Measurements from ENCODE around the gene INPP5F. TPM values are rescaled to one million over a fixed set of nuclear protein-coding genes. Genes with fewer than 3 reads are reported as not detected.

Gene INPP5F
- total RNA-seq, 1 experiment from 2014 or later, result 26.4 TPM

DNA sequence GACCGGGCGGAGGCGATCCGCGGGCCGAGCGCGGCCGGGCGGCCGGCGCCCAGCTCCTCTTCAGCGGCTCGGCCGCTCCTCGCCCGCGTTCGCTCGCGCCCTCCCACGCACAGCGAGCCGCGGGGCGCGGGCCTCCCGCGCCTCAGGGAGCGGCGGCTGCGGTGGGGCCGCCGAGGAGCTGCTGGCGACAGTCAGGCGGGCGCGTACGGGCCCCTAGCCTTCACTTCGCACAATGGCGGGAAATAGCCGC is 146.7 kb downstream of the INPP5F start, which contains the start of gene MCMBP:
MCMBP (minus strand) TSS at position 234 of the 250 bp plus-strand sequence. CDS start 259 bp downstream, outside the sequence.
- no peaks in the 10 kb centered on the region for H3K36me3 ChIP-seq (ENCODE audit: control insufficient read depth, insufficient read depth, low read length)
- POLR2A ChIA-PET, result interaction anchor here (0.6 to 3.2 kb wide), 5 partner anchors 20 to 149 kb away, joined by 3 to 29 read pairs (median 7); partner anchors contain the start of genes INPP5F and SEC23IP
- no peaks in the 10 kb centered on the region for H3K9me3 Mint-ChIP-seq (ENCODE audit: unreplicated experiment)
- H3K36me3 Mint-ChIP-seq (ENCODE audit: insufficient read depth, unreplicated experiment), result peaks cover 21% of the 10 kb centered on the region
- H3K4me3 ChIP-seq (ENCODE audit: low read depth, low read length), result peak within 1 kb of the TSS; percentile 56
- intact Hi-C loops (cut with micrococcal nuclease; ENCODE audit: unreplicated experiment), result loop anchor here (10.0 kb wide), 1 partner anchor 278 kb away; the partner anchor contains the start of gene TIAL1
- H3K4me1 ChIP-seq, result peaks cover 14% of the 10 kb centered on the region
- H3K4me3 Mint-ChIP-seq (ENCODE audit: unreplicated experiment), result peak within 1 kb of the TSS; percentile 88
- CTCF ChIA-PET, result interaction anchor here (0.6 to 2.3 kb wide), 4 partner anchors 11 to 122 kb away, joined by 3 to 7 read pairs (median 5); no protein-coding TSS in a partner anchor
- BruUV-seq (replicated peaks), result no TSS peak
- H3K9me3 ChIP-seq, result no peaks in the 10 kb centered on the region
- no peak for TF ChIP-seq CTCF (IDR thresholded peaks at IDR 0.05; ENCODE audit: insufficient read depth in 1 of 2, low read depth in 1 of 2, low read length in 1 of 2, severe bottlenecking in 1 of 2, unreplicated experiment in 1 of 2)
- H3K27me3 ChIP-seq (replicated peaks; ENCODE audit: control insufficient read depth, insufficient read depth, low read length), result no peaks in the 10 kb centered on the region
- no peak for DNase-seq
- peaks cover 16% of the 10 kb centered on the region for H3K4me1 Mint-ChIP-seq (ENCODE audit: low read depth, unreplicated experiment)
- no peaks in the 10 kb centered on the region for H3K27me3 Mint-ChIP-seq (ENCODE audit: insufficient read depth, unreplicated experiment)
- H3K27ac Mint-ChIP-seq (ENCODE audit: unreplicated experiment), result peak within 1 kb of the TSS; percentile 83

DNA sequence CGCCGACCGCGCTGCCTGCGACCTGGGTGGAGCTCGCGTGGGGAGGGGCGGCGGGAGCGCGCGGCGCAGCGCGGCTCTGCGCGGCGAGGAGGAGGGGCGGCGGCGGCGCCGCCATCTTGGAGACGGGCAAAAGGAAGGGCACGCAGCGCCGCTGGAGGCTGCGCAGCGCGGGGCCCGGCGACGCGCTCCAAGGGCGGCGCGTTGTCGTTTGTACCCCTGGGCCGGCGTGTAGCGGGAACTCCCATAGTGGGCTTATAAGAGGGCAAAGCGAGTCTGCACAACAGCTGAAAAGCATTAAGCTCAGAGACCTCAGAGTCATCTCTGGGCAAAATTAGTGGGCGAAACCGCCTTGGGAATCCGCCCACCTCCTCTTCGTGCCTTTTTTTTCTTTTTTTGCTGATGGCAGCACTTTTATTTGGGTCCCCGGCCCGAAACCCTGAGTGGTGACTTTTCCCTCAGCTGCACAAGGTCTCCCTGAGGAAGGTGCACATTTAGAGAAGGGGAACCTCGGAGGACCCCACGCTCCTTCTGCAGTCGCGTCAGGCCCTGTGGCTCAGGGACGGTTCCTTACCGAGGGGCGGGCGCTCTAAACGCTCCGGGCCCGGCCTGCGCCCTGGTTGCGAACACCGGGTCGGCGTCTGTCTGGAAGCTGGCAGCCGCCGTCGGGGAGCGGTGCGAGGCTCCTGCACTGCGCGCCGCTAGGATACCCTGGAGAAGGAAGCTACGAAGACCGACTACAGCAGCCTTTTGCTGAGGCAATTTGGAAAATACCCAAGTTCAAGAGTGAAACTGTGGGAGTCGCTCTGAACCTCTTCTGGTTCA is 147.2 kb downstream of the INPP5F start:
- H3K36me3 Mint-ChIP-seq (ENCODE audit: insufficient read depth, unreplicated experiment), result peaks cover 21% of the 10 kb centered on the region
- H3K27me3 ChIP-seq (replicated peaks; ENCODE audit: control insufficient read depth, insufficient read depth, low read length), result no peaks in the 10 kb centered on the region
- peaks cover 14% of the 10 kb centered on the region for H3K4me1 ChIP-seq
- no peaks in the 10 kb centered on the region for H3K36me3 ChIP-seq (ENCODE audit: control insufficient read depth, insufficient read depth, low read length)
- no peak for TF ChIP-seq CTCF (IDR thresholded peaks at IDR 0.05; ENCODE audit: insufficient read depth in 1 of 2, low read depth in 1 of 2, low read length in 1 of 2, severe bottlenecking in 1 of 2, unreplicated experiment in 1 of 2)
- H3K9me3 ChIP-seq, result no peaks in the 10 kb centered on the region
- H3K27ac Mint-ChIP-seq (ENCODE audit: unreplicated experiment), result peak overlapping the region; percentile 83
- H3K4me1 Mint-ChIP-seq (ENCODE audit: low read depth, unreplicated experiment), result peaks cover 16% of the 10 kb centered on the region
- peak overlapping the region; percentile 88 for H3K4me3 Mint-ChIP-seq (ENCODE audit: unreplicated experiment)
- H3K27me3 Mint-ChIP-seq (ENCODE audit: insufficient read depth, unreplicated experiment), result no peaks in the 10 kb centered on the region
- peak overlapping the region; percentile 56 for H3K4me3 ChIP-seq (ENCODE audit: low read depth, low read length)
- DNase-seq, result peak; percentile 84 to 90
- CTCF ChIA-PET, result interaction anchor here (0.6 to 2.3 kb wide), 4 partner anchors 12 to 123 kb away, joined by 3 to 7 read pairs (median 5); no protein-coding TSS in a partner anchor
- intact Hi-C loops (cut with micrococcal nuclease; ENCODE audit: unreplicated experiment), result loop anchor here (1.0 to 10.0 kb wide), 2 partner anchors 19 to 278 kb away; partner anchors contain the start of genes SEC23IP and TIAL1
- POLR2A ChIA-PET, result interaction anchor here (0.6 to 3.2 kb wide), 5 partner anchors 20 to 150 kb away, joined by 3 to 29 read pairs (median 7); partner anchors contain the start of genes INPP5F and SEC23IP
- no peaks in the 10 kb centered on the region for H3K9me3 Mint-ChIP-seq (ENCODE audit: unreplicated experiment)
- BruUV-seq (replicated peaks), result no TSS peak

DNA sequence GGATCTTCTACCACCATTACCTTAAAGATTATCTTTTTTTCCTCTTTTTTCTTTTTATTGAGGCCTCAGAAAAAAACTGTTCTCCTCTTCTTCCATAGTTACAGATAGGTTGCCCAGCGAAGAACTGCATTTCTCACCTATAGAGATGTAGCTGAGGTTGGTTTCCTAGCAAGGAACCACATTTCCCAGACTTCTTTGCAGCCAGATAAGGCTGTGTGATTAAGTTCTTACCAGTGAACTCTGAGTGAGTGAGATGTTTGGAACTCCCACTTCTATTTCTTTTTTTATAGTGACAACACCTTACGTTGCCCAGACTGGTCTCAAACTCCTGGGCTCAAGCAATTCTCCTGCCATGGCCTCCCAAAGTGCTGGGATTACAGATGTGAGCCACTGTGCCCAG is 152.7 kb downstream of the INPP5F start:
- no peaks in the 10 kb centered on the region for H3K36me3 Mint-ChIP-seq (ENCODE audit: insufficient read depth, unreplicated experiment)
- no peaks in the 10 kb centered on the region for H3K27me3 Mint-ChIP-seq (ENCODE audit: insufficient read depth, unreplicated experiment)
- TF ChIP-seq CTCF (IDR thresholded peaks at IDR 0.05; ENCODE audit: insufficient read depth in 1 of 2, low read depth in 1 of 2, low read length in 1 of 2, severe bottlenecking in 1 of 2, unreplicated experiment in 1 of 2), result no peak
- no TSS peak for BruUV-seq (replicated peaks)
- H3K36me3 ChIP-seq (ENCODE audit: control insufficient read depth, insufficient read depth, low read length), result no peaks in the 10 kb centered on the region
- ChIA-PET CTCF (no interaction called here), POLR2A (no interaction called here)
- no peaks in the 10 kb centered on the region for H3K9me3 ChIP-seq
- H3K27me3 ChIP-seq (replicated peaks; ENCODE audit: control insufficient read depth, insufficient read depth, low read length), result no peaks in the 10 kb centered on the region
- H3K4me1 Mint-ChIP-seq (ENCODE audit: low read depth, unreplicated experiment), result peaks cover 7% of the 10 kb centered on the region
- no peaks in the 10 kb centered on the region for H3K4me1 ChIP-seq
- H3K9me3 Mint-ChIP-seq (ENCODE audit: unreplicated experiment), result no peaks in the 10 kb centered on the region
- DNase-seq, result no peak
- no peak overlapping the region for H3K4me3 ChIP-seq (ENCODE audit: low read depth, low read length)
- H3K27ac Mint-ChIP-seq (ENCODE audit: unreplicated experiment), result no peak overlapping the region
- intact Hi-C loops (cut with micrococcal nuclease; ENCODE audit: unreplicated experiment), result loop anchor here (10.0 kb wide), 1 partner anchor 284 kb away; the partner anchor contains the start of gene TIAL1
- H3K4me3 Mint-ChIP-seq (ENCODE audit: unreplicated experiment), result no peak overlapping the region

Other genes starting within 250 kb of the INPP5F start
- 22.6 and 23.2 TPM in 2 replicates for gene RGS10, start 183.3 kb upstream of the INPP5F start, total RNA-seq (2022)
- gene TIAL1, start 129.1 kb upstream of the INPP5F start, total RNA-seq (2022), result 162 and 174 TPM in 2 replicates
- 30.7 and 31.6 TPM in 2 replicates for gene BAG3, start 74.7 kb upstream of the INPP5F start, total RNA-seq (2022)
- 77.2 and 88.4 TPM in 2 replicates for gene MCMBP, start 146.8 kb downstream of the INPP5F start, total RNA-seq (2022)
- 108 and 116 TPM in 2 replicates for gene SEC23IP, start 166.7 kb downstream of the INPP5F start, total RNA-seq (2022)